Suppressor macrophage (primary cell): Measurements from ENCODE around the gene SLC7A5.
"Not testable (repeated sequence)": the region's sequence is repeated elsewhere in the genome, so short reads cannot be mapped to it uniquely, and the experiment has no call there.

Experiments
- DNase-seq, 4 experiments: peaks; one replicate each; pipeline ENCODE4 v3.0.0-alpha.2; 2020 to 2022

The SLC7A5 gene

GRCh38 chr16:87887931-87888330, 18.6 kb upstream of the SLC7A5 start:
- DNase-seq: peak; percentile 70 to 86 (median 83)

GRCh38 chr16:87885371-87885967, 16.2 kb upstream of the SLC7A5 start:
- not testable (repeated sequence) for DNase-seq

- no peak for DNase-seq
These were observed 13.2 kb upstream of the SLC7A5 start for GRCh38 chr16:87882436-87883019.

- DNase-seq: no peak
These were observed 12.3 kb upstream of the SLC7A5 start for GRCh38 chr16:87881324-87882200.

GRCh38 chr16:87880117-87880696, 10.9 kb upstream of the SLC7A5 start:
- no peak for DNase-seq

GRCh38 chr16:87879411-87880013, 10.2 kb upstream of the SLC7A5 start:
- DNase-seq: not testable (repeated sequence)

GRCh38 chr16:87878704-87879103, 9.4 kb upstream of the SLC7A5 start:
- DNase-seq: no peak

- peak in 2 of 4 experiments; percentile 55 to 60 for DNase-seq
These were observed 8.7 kb upstream of the SLC7A5 start for GRCh38 chr16:87877942-87878507.

GRCh38 chr16:87874639-87875427, 5.5 kb upstream of the SLC7A5 start:
- DNase-seq: no peak

- DNase-seq: peak; percentile 34 to 71 (median 68)
These were observed 1.3 kb upstream of the SLC7A5 start for GRCh38 chr16:87870418-87871291.

GRCh38 chr16:87869879-87870417, 641 bp upstream of the SLC7A5 start:
- not testable (repeated sequence) for DNase-seq

GRCh38 chr16:87868254-87869029, 865 bp downstream of the SLC7A5 start:
- DNase-seq: peak; percentile 77 to 91 (median 82)

GRCh38 chr16:87865902-87866555, 3.3 kb downstream of the SLC7A5 start:
- not testable (repeated sequence) for DNase-seq

- no peak for DNase-seq
These were observed 4.8 kb downstream of the SLC7A5 start for GRCh38 chr16:87864331-87864989.

- not testable (repeated sequence) for DNase-seq
These were observed 6.0 kb downstream of the SLC7A5 start for GRCh38 chr16:87863327-87863635.

- not testable (repeated sequence) for DNase-seq
These were observed 6.5 kb downstream of the SLC7A5 start for GRCh38 chr16:87862597-87863326.

- not testable (repeated sequence) for DNase-seq
These were observed 7.8 kb downstream of the SLC7A5 start for GRCh38 chr16:87861300-87862099.
